Stimulated activated naive B cell treated with anti-CD40 and anti-IgM and Interleukin-4, amounts not matched to agents 10 μg/mL and 1 μg/mL and 100 μg/mL, for 72 hours (primary cell): Measurements from ENCODE around the gene PARS2.

ENCODE experiments used
- ATAC-seq, 2 donors: fragments of 150-1000 bp; cut with Tn5 transposase; replicated peaks; 2 replicates each; pipeline ENCODE4 v1.10.0; 2021; ENCODE audit warnings: moderate library complexity in 1 of 2
- DNase-seq: peaks from one replicate; pipeline ENCODE4 v3.0.0; 2021
- H3K27ac Mint-ChIP-seq: one replicate; pipeline ENCODE4 v1.8.0; 2022; ENCODE audit warnings: mild to moderate bottlenecking, mixed read lengths
- H3K27me3 Mint-ChIP-seq, 2 donors: one replicate each; pipeline ENCODE4 v1.8.0; 2022; ENCODE audit warnings: mixed read lengths in 2 of 2
- H3K36me3 Mint-ChIP-seq, 2 donors: one replicate each; pipeline ENCODE4 v1.8.0; 2022; ENCODE audit warnings: mixed read lengths in 2 of 2, mild to moderate bottlenecking in 1 of 2
- H3K4me1 Mint-ChIP-seq, 2 donors: one replicate each; pipeline ENCODE4 v1.8.0; 2022; ENCODE audit warnings: mixed read lengths in 2 of 2, mild to moderate bottlenecking in 1 of 2
- H3K4me3 Mint-ChIP-seq, 2 donors: one replicate each; pipeline ENCODE4 v1.8.0; 2022; ENCODE audit warnings: mild to moderate bottlenecking in 2 of 2, mixed read lengths in 2 of 2, moderate library complexity in 1 of 2
- H3K9me3 Mint-ChIP-seq, 2 donors: one replicate each; pipeline ENCODE4 v1.8.0; 2022; ENCODE audit warnings: mixed read lengths in 2 of 2, mild to moderate bottlenecking in 1 of 2

The PARS2 gene

DNA sequence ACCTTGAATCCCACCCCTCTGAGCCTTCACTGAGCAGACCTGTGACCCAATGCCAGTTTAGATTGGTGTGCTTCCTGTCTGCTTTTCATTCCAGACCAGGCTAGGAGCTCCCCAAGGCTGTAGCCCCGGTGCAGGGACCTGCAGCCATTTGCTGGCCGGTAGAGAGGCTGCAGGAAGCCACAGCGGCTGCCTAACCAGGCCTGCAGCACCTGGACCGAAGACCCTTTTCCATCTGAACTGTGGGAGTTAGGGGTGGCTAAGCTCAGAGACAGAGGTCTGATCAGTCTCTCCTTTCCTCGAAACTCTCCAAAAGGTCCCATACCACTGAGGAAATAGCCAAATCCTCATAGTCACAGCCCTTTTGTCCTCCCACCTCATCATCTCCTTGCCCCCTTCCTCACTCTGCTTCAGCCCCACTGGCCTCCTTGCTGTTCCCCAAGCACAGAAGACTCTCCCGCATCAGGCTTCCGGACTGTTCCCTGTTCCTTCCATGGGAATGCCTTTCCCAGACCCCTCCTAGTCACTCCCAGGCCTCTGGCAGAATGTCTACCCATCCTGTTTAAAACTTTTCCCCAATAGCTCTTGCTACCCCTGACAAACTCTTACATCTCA is 49.3 kb downstream of the PARS2 start:
- no peak for ATAC-seq
- Mint-ChIP-seq H3K4me1 (peaks cover 16 to 38% of the 10 kb centered on the region in 2 donors), H3K36me3 (peaks cover 4 to 12% of the 10 kb centered on the region in 2 donors), H3K4me3 (peak overlapping the region; percentile 89 to 95), H3K27me3 (peaks cover 4 to 8% of the 10 kb centered on the region in 2 donors), H3K27ac (peak overlapping the region; percentile 97), H3K9me3 (no peaks in the 10 kb centered on the region)
- no peak for DNase-seq

- H3K27me3 Mint-ChIP-seq = peaks cover 13 to 32% of the 10 kb centered on the region in 2 donors
- H3K27ac Mint-ChIP-seq = no peak overlapping the region
- H3K9me3 Mint-ChIP-seq = no peaks in the 10 kb centered on the region
- no peak for ATAC-seq
- H3K36me3 Mint-ChIP-seq = no peaks in the 10 kb centered on the region
- peaks cover 9 to 16% of the 10 kb centered on the region in 2 donors for H3K4me1 Mint-ChIP-seq
- DNase-seq = no peak
- H3K4me3 Mint-ChIP-seq = no peak overlapping the region
Observed at GRCh38 chr1:54711536-54711935, 52.8 kb downstream of the PARS2 start.

- H3K27ac Mint-ChIP-seq = no peak overlapping the region
- no peak for ATAC-seq
Observed at GRCh38 chr1:54710841-54711240, 53.5 kb downstream of the PARS2 start.

GRCh38 chr1:54710434-54710833 is 53.9 kb downstream of the PARS2 start:
- Mint-ChIP-seq H3K4me1 (peaks cover 4 to 8% of the 10 kb centered on the region in 2 donors), H3K36me3 (no peaks in the 10 kb centered on the region), H3K27me3 (peaks cover 14 to 32% of the 10 kb centered on the region in 2 donors), H3K4me3 (no peak overlapping the region), H3K27ac (no peak overlapping the region), H3K9me3 (no peaks in the 10 kb centered on the region)
- DNase-seq = no peak
- no peak for ATAC-seq

More at GRCh38 chr1:54710841-54711240, 53.5 kb downstream of the PARS2 start:
- H3K27me3 Mint-ChIP-seq = peaks cover 13 to 32% of the 10 kb centered on the region in 2 donors
- DNase-seq = no peak
- no peaks in the 10 kb centered on the region for H3K9me3 Mint-ChIP-seq
- H3K4me3 Mint-ChIP-seq = no peak overlapping the region
- H3K36me3 Mint-ChIP-seq = no peaks in the 10 kb centered on the region
- peaks cover 4 to 9% of the 10 kb centered on the region in 2 donors for H3K4me1 Mint-ChIP-seq

DNA sequence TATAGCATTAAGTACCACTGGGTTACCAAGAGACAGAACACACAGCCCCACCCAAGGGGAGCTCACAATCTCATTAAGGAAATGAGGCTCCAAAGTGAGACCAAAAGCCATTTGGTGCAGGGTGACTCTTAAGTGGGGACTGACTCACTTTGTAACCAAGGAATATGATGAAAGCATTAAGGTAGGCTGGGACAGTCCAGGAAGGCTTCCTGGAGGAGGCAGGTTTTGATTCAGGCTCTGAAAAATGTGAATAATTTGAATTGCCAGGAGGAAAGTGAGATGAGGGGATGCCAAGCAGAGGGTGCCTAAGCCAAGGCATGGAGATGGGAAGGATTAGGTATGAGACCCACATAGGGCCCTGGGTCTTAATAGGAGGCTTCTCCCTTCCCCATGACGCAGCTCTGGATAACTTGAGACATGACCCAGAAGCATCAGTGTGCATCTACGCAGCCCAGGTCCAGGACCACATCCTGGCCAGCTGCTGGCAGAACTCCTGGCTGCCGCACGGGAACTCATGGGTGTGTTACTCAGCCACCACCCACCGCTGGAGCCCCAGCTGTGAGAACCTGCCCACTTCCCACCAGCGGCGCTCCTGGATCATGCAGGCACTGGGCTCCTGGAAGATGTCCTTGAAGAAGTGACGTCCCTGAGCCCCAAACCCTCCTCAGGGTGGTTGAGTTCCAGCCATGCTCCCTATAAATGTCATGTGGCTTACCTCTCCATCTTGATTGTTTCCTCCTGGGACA is 54.6 kb downstream of the PARS2 start:
- peaks cover 17 to 32% of the 10 kb centered on the region in 2 donors for H3K27me3 Mint-ChIP-seq
- H3K36me3 Mint-ChIP-seq = no peaks in the 10 kb centered on the region
- no peaks in the 10 kb centered on the region for H3K9me3 Mint-ChIP-seq
- ATAC-seq = no peak
- H3K4me3 Mint-ChIP-seq = no peak overlapping the region
- no peak overlapping the region for H3K27ac Mint-ChIP-seq
- peaks cover 0 to under 1% of the 10 kb centered on the region in 2 donors for H3K4me1 Mint-ChIP-seq
- DNase-seq = no peak

- Mint-ChIP-seq H3K9me3 (no peaks in the 10 kb centered on the region), H3K27ac (no peak overlapping the region), H3K27me3 (peaks cover 23 to 37% of the 10 kb centered on the region in 2 donors), H3K4me3 (no peak overlapping the region), H3K36me3 (no peaks in the 10 kb centered on the region), H3K4me1 (no peaks in the 10 kb centered on the region)
- DNase-seq (no peak), ATAC-seq (no peak)
Observed at GRCh38 chr1:54708385-54708784, 55.9 kb downstream of the PARS2 start.
